MM.1S (cell line): Measurements from ENCODE around the gene POLR3A.

Source experiments
- CTCF ChIP-seq: fragments of 300-600 bp; sonication (generic); IDR thresholded peaks from 2 replicates; pipeline ENCODE4 v1.5.1; 2016; ENCODE audit warnings: antibody characterized with exemption, low read length, mixed read lengths
- EZH2 ChIP-seq: fragments of 300-600 bp; sonication (generic); optimal IDR thresholded peaks from 2 replicates; pipeline ENCODE3; 2017; ENCODE audit warnings: low read depth, mild to moderate bottlenecking, antibody characterized with exemption, low read length, mixed read lengths

GRCh38 chr10:78078539-78079330 lies 49.4 kb upstream of the POLR3A start:
- TF ChIP-seq EZH2 (no peak), CTCF (no peak)
